Heart left ventricle (tissue), 16 donors: Measurements from ENCODE around the gene CAMK2D. TPM values are rescaled to one million over a fixed set of nuclear protein-coding genes. Genes with fewer than 3 reads are reported as not detected.

Experiments used
- ATAC-seq, 4 donors: fragments of 200-7000 bp; cut with Tn5 transposase; one replicate each; pipeline ENCODE4 v1.9.1; 2020 to 2022; ENCODE audit warnings: moderate library complexity in 4 of 4, mild to moderate bottlenecking in 3 of 4, moderate number of reproducible peaks in 1 of 4
- DNase-seq, 5 donors: peaks; one replicate each; pipeline ENCODE4 v3.0.0-alpha.2; 2020
- H3K27ac ChIP-seq, 12 donors: fragments of 200-600 bp; sonication (generic) in 4 of 12; one replicate each; pipeline versions ENCODE4 v1.5.0 to v1.8.0; 2016 to 2022; ENCODE audit warnings: mild to moderate bottlenecking in 2 of 12
- H3K27me3 ChIP-seq, 9 donors: fragments of 200-600 bp; sonication (generic) in 2 of 9; one replicate each; pipeline versions ENCODE4 v1.5.1 to v1.8.0; 2016 to 2022; ENCODE audit warnings: mild to moderate bottlenecking in 3 of 9
- H3K36me3 ChIP-seq, 9 donors: fragments of 200-600 bp; sonication (generic) in 2 of 9; one replicate each; pipeline versions ENCODE4 v1.5.0 to v1.8.0; 2018 to 2022; ENCODE audit warnings: mild to moderate bottlenecking in 2 of 9
- H3K4me1 ChIP-seq, 12 donors: fragments of 200-600 bp; sonication (generic) in 4 of 12; one replicate each; pipeline versions ENCODE4 v1.5.0 to v1.8.0; 2016 to 2022; ENCODE audit warnings: mild to moderate bottlenecking in 3 of 12
- H3K4me3 ChIP-seq, 12 donors: fragments of 200-600 bp; sonication (generic) in 4 of 12; one replicate each; pipeline versions ENCODE4 v1.5.0 to v1.8.0; 2017 to 2022; ENCODE audit warnings: mild to moderate bottlenecking in 9 of 12, moderate library complexity in 4 of 12
- H3K9me3 ChIP-seq, 12 donors: fragments of 200-600 bp; sonication (generic) in 4 of 12; one replicate each; pipeline versions ENCODE4 v1.5.0 to v1.8.0; 2016 to 2022; ENCODE audit warnings: mild to moderate bottlenecking in 1 of 12
- CTCF ChIP-seq, 12 donors: fragments of 200-600 bp; sonication (generic) in 4 of 12; IDR thresholded peaks; one replicate each; pipeline versions ENCODE4 v1.5.0 to v1.8.0; 2018 to 2022; ENCODE audit warnings: antibody characterized with exemption in 12 of 12, mild to moderate bottlenecking in 5 of 12
- POLR2A ChIP-seq, 2 donors: fragments of 450-650 bp; IDR thresholded peaks; one replicate each; pipeline ENCODE4 v1.6.1; 2017; ENCODE audit warnings: antibody characterized with exemption in 2 of 2, mild to moderate bottlenecking in 2 of 2, moderate library complexity in 2 of 2
- WGBS, 4 donors: extraction: QIAGEN DNeasy Blood & Tissue Kit in 2 of 4; methylation state at CpG; one replicate each; pipeline versions ENCODE4 v1.1.5 to v1.1.7; 2013 to 2018; 5-methylcytosine and 5-hydroxymethylcytosine counted together
- intact Hi-C, 10 donors: fragments of 100-400 bp; cut with DNase I; formaldehyde crosslinking; loops; one replicate each; pipeline versions ENCODE4 v1.11.1 to v1.14.2; 2022
- polyA plus RNA-seq, 2 donors: library from polyadenylated mRNA; stranded (reverse); fragments of 200-250 nt; gene quantifications; one replicate each; pipeline ENCODE4 v1.2.3, GENCODE V29; 2013
- total RNA-seq, 9 donors: library from RNA; depleted of rRNA in 2 of 9; stranded (reverse); fragments of >200 nt in 2 of 9; fragmentation: NEBNext Ultra II Directional in 3 of 9; extraction: Animal tissue kit (Norgen Biotek cat#: 25700) in 3 of 9; gene quantifications; one replicate each; pipeline versions ENCODE4 v1.1.0 to v1.2.4, GENCODE V29; 2016 to 2023
- donor health status: ischemic (EF 13 %, LVEDD 7.1; RV severe dilation, severe dysfunction).
- donor health status: healthy with polysubstance abuse.
- donor health status: DM: no; HTN: yes; CAD: no.
- donor health status: DM: no; HTN: no; CAD: no.
- donor health status: ischemic (EF 25% LVEDD 6.9; RV normal size, moderate dysfunction).
- donor health status: ischemic (EF 25% LVEDD 5.7; RV mildly dilated, moderate dysfunction).
- donor health status: healthy.
- donor health status: DM: yes; HTN: yes; CAD: no.
- donor health status: ischemic (EF 35%, LVEDD 5.7; RV mildly dilated, moderate dysfunction).
- donor health status: nonischemic (EF 11% LVEDD 7.7; RV severe dilation, severe dysfunction).
- donor health status: DM: yes; HTN: yes; CAD: no.
- donor health status: PGD.
- donor health status: ischemic (EF 29% LVEDD 5.4; RV normal size, mild dysfunction).
- donor health status: nonischemic (EF 23%, LVEDD 6.1; RV moderate dilation, normal function).

The CAMK2D gene
- total and polyA plus RNA-seq, 11 donors, result 40.9 to 294 (median 215) TPM

GRCh38 chr4:113733685-113734084 lies 27.9 kb downstream of the CAMK2D start:
- H3K4me3 ChIP-seq, result no peak overlapping the region
- intact Hi-C loops, result no loop called here
- peaks cover 0 to 51% (median 31%) of the 10 kb centered on the region in 12 donors for H3K4me1 ChIP-seq
- H3K9me3 ChIP-seq, result no peaks in the 10 kb centered on the region
- no peaks in the 10 kb centered on the region for H3K27me3 ChIP-seq
- peaks cover 0 to 5% (median 0%) of the 10 kb centered on the region in 9 donors for H3K36me3 ChIP-seq
- DNase-seq (no peak), ATAC-seq (no peak)
- peak overlapping the region in 1 of 12 donors; percentile 8 for H3K27ac ChIP-seq
- no peak for TF ChIP-seq POLR2A (IDR thresholded peaks at IDR 0.05)
- TF ChIP-seq CTCF (IDR thresholded peaks at IDR 0.05), result no peak

- no peaks in the 10 kb centered on the region for H3K9me3 ChIP-seq
- H3K4me1 ChIP-seq, result peaks cover 0 to 48% (median 26%) of the 10 kb centered on the region in 12 donors
- intact Hi-C loops, result no loop called here
- H3K27me3 ChIP-seq, result no peaks in the 10 kb centered on the region
- no peak for DNase-seq
- ATAC-seq, result no peak
- TF ChIP-seq POLR2A (IDR thresholded peaks at IDR 0.05) (no peak), CTCF (IDR thresholded peaks at IDR 0.05) (no peak)
- peaks cover 0 to 5% (median 0%) of the 10 kb centered on the region in 9 donors for H3K36me3 ChIP-seq
- H3K4me3 ChIP-seq, result no peak overlapping the region
- H3K27ac ChIP-seq, result no peak overlapping the region
- WGBS, 4 donors, result 36 to 60% (median 46%) methylated on average over 1 of the region's 1 CpG
These were observed 28.5 kb downstream of the CAMK2D start for GRCh38 chr4:113732967-113733527.

- 90 to 98% (median 97%) methylated on average over 2 of the region's 2 CpGs for WGBS, 4 donors
- Histone ChIP-seq H3K4me3 (no peak overlapping the region), H3K27me3 (no peaks in the 10 kb centered on the region), H3K4me1 (peaks cover 0 to 45% (median 30%) of the 10 kb centered on the region in 12 donors), H3K27ac (no peak overlapping the region), H3K36me3 (peaks cover 0 to 5% (median 0%) of the 10 kb centered on the region in 9 donors), H3K9me3 (no peaks in the 10 kb centered on the region)
- ATAC-seq, result no peak
- DNase-seq, result no peak
- TF ChIP-seq CTCF (IDR thresholded peaks at IDR 0.05), result no peak
- intact Hi-C loops, result no loop called here
These were observed 30.9 kb downstream of the CAMK2D start for GRCh38 chr4:113730467-113731216.

- H3K27me3 ChIP-seq, result no peaks in the 10 kb centered on the region
These were observed 33.7 kb downstream of the CAMK2D start for GRCh38 chr4:113727802-113728201.

More at GRCh38 chr4:113727802-113728201, 33.7 kb downstream of the CAMK2D start:
- 55 to 59% (median 59%) methylated on average over 1 of the region's 1 CpG for WGBS, 4 donors
- H3K4me1 ChIP-seq, result peaks cover 0 to 37% (median 17%) of the 10 kb centered on the region in 12 donors
- intact Hi-C loops, result no loop called here
- H3K9me3 ChIP-seq, result no peaks in the 10 kb centered on the region
- H3K36me3 ChIP-seq, result no peaks in the 10 kb centered on the region
- no peak overlapping the region for H3K4me3 ChIP-seq
- no peak for TF ChIP-seq POLR2A (IDR thresholded peaks at IDR 0.05)
- TF ChIP-seq CTCF (IDR thresholded peaks at IDR 0.05), result no peak
- no peak for ATAC-seq
- no peak overlapping the region for H3K27ac ChIP-seq
- DNase-seq, result no peak
